Smooth muscle cell (in vitro differentiated cells): ENCODE data around the gene SP6. TPM values are rescaled to one million over a fixed set of nuclear protein-coding genes. Genes with fewer than 3 reads are reported as not detected.
A peak's percentile ranks its signal among the peaks of the same experiment; 100 is the strongest.

ENCODE experiments used
- DNase-seq: peaks from one replicate; lab custom pipeline; 2025; ENCODE audit not compliant: unreplicated experiment; lab: John Stamatoyannopoulos, UW
- H2AFZ ChIP-seq: fragments of 200-600 bp; sonication (generic); 2 replicates; pipeline ENCODE4 v1.6.0; 2016; ENCODE audit warnings: antibody characterized with exemption, low read depth, mild to moderate bottlenecking
- H3F3A ChIP-seq: fragments of 200-600 bp; sonication (generic); 2 replicates; pipeline ENCODE4 v1.6.0; 2017; ENCODE audit warnings: antibody characterized with exemption, low read depth
- H3K27ac ChIP-seq: fragments of 200-600 bp; sonication (generic); 2 replicates; pipeline ENCODE4 v1.5.1; 2016; ENCODE audit warnings: low read depth, mild to moderate bottlenecking
- H3K27me3 ChIP-seq: fragments of 200-600 bp; sonication (generic); 2 replicates; pipeline ENCODE4 v1.6.1; 2016; ENCODE audit warnings: low read depth, mild to moderate bottlenecking
- H3K36me3 ChIP-seq: fragments of 200-600 bp; sonication (generic); 2 replicates; pipeline ENCODE4 v1.5.1; 2016; ENCODE audit warnings: low read depth
- H3K4me1 ChIP-seq: fragments of 200-600 bp; sonication (generic); 2 replicates; pipeline ENCODE4 v1.5.1; 2016; ENCODE audit warnings: low read depth
- H3K4me2 ChIP-seq: fragments of 200-600 bp; sonication (generic); 2 replicates; pipeline ENCODE4 v1.6.0; 2016; ENCODE audit warnings: mild to moderate bottlenecking
- H3K4me3 ChIP-seq: fragments of 200-600 bp; sonication (generic); 2 replicates; pipeline ENCODE4 v1.5.1; 2016; ENCODE audit warnings: mild to moderate bottlenecking
- H3K79me2 ChIP-seq: fragments of 200-600 bp; sonication (generic); 2 replicates; pipeline ENCODE4 v1.6.0; 2016; ENCODE audit warnings: low read depth, mild to moderate bottlenecking
- H3K9ac ChIP-seq: fragments of 200-600 bp; sonication (generic); 2 replicates; pipeline ENCODE4 v1.6.0; 2016; ENCODE audit warnings: low read depth
- H3K9me3 ChIP-seq: fragments of 200-600 bp; sonication (generic); replicated peaks from 2 replicates; pipeline ENCODE4 v1.5.1; 2016; ENCODE audit warnings: low read depth
- H4K20me1 ChIP-seq: fragments of 200-600 bp; sonication (generic); 2 replicates; pipeline ENCODE4 v1.6.0; 2016; ENCODE audit warnings: low read depth
- CTCF ChIP-seq: fragments of 200-600 bp; sonication (generic); IDR thresholded peaks from 2 replicates; pipeline ENCODE4 v1.5.1; 2017; ENCODE audit warnings: borderline replicate concordance, mild to moderate bottlenecking, antibody characterized with exemption; ENCODE audit not compliant: insufficient read depth, poor library complexity, severe bottlenecking
- WGBS: methylation state at CpG from one replicate; pipeline ENCODE4 v1.1.7; 2016; ENCODE audit warnings: low lambda C conversion rate; 5-methylcytosine and 5-hydroxymethylcytosine counted together
- polyA plus RNA-seq: library from polyadenylated mRNA; unstranded; fragments of >200 nt; fragmentation: Nextera tagmentation; extraction: Ambion mirVana; gene quantifications from 2 replicates; pipeline ENCODE4 v1.2.1, GENCODE V29; 2016
- total RNA-seq: library from RNA; depleted of rRNA; stranded (reverse); fragments of >200 nt; gene quantifications from 2 replicates; pipeline ENCODE4 v1.2.3, GENCODE V29; 2014

Gene SP6
- total and polyA plus RNA-seq, 2 experiments from 2014 or later, result 9.3 to 10.7 TPM

DNA sequence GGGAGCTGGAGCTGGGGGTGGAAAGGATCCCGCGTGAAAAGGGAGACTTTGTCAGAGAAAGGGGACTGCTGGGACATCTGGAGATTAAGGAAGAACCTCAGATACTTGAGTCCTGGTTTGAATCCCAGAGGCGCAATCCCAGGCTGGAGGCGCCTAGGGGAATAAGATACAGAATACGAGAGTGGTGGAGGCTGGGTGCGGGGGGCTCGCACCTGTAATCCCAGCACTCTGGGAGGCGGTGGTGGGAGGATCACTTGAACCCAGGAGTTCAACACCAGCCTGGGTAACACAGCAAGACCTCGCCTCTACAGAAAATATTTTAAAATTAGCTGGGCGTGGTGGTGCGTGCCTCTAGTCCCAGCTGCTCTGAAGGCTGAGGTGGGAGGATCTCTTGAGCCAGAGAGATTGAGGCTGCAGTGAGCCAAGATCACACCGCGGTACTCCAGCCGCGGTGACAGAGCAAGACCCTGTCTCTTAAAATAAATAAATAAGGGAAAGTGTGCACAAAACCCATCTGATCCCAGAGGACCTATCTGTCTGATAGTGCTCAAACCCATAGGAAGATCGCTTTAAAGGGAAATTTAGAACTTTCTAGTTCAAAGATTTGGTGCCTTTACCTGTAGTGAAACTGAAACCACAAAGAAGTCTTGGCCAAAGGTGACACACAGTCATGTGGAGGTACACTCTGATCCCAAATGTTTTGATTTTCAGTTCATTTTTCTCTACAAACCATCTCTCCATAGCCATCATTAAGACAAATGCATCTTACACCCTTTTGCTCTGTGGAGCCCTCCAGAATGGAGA, 9.3 kb downstream of the SP6 start:
- peaks cover 17% of the 10 kb centered on the region for H3K4me1 ChIP-seq
- no peak for TF ChIP-seq CTCF

DNA sequence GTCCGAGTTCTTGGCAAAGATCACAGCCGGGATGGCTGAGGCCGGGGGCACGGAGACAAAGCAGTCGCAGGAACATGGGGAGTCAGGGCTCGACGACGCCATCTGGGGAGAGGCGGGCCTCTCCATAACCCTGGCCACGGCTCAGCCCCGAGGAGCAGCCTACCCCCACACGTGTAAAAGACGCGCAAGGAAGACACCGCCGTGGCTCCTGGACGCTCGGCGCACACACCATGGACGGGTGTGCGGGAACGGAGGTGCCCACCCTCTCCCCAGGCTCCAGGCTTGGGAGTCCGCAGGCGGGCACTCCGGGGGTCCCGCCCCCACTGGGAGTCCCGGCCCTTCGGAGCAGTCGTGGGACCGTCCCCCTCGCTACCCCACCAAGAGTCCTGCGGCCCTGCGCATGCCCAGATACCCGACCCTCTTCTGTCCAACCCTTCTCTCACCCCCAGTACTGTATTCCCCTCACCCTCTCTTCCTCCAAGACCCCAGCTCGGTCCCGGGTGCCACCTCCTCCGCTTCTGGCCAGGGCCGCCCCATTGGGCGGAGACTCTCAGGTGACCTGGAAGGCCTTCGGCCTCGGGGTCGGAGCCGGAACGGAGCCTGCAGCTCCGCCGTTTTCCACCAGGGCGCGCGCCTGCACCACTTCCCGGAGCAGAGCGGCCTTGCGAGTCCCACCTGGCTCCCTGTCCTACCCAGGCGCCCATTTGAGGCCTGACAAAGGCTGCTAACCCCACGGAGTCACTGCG, 10.0 kb downstream of the SP6 start, which contains the start of gene SCRN2:
SCRN2 (minus strand) TSS at position 532 of the 746 bp plus-strand sequence; CDS start at position 102, 430 bp downstream.
- H3F3A ChIP-seq, result peaks cover 7% of the 10 kb centered on the region
- H3K4me2 ChIP-seq, result peak within 1 kb of the TSS; percentile 84
- peak within 1 kb of the TSS; percentile 72 for H3K4me3 ChIP-seq
- peaks cover 10% of the 10 kb centered on the region for H3K4me1 ChIP-seq
- H3K9ac ChIP-seq, result peak within 1 kb of the TSS; percentile 55
- TF ChIP-seq CTCF, result peak; percentile 95
- no peaks in the 10 kb centered on the region for H3K9me3 ChIP-seq
- H3K79me2 ChIP-seq, result peaks cover 10% of the 10 kb centered on the region
- H2AFZ ChIP-seq, result peak within 1 kb of the TSS; percentile 68
- no peak within 1 kb of the TSS for H3K27ac ChIP-seq
- no peaks in the 10 kb centered on the region for H3K27me3 ChIP-seq
- 2% methylated on average over 48 of the region's 55 CpGs for WGBS
- no peaks in the 10 kb centered on the region for H3K36me3 ChIP-seq
- peaks cover 2% of the 10 kb centered on the region for H4K20me1 ChIP-seq
- DNase-seq, result peak; percentile 80

More for the DNA sequence above, 9.3 kb downstream of the SP6 start:
- Histone ChIP-seq H3K27ac (no peak overlapping the region), H3K36me3 (no peaks in the 10 kb centered on the region), H3K9me3 (no peaks in the 10 kb centered on the region), H3K27me3 (no peaks in the 10 kb centered on the region), H3F3A (peaks cover 7% of the 10 kb centered on the region), H3K4me3 (peak overlapping the region; percentile 72), H2AFZ (peak overlapping the region; percentile 68), H3K4me2 (peak overlapping the region; percentile 84), H4K20me1 (peaks cover 8% of the 10 kb centered on the region), H3K9ac (no peak overlapping the region), H3K79me2 (peaks cover 17% of the 10 kb centered on the region)
- no peak for DNase-seq
- 70% methylated on average over 16 of the region's 16 CpGs for WGBS

DNA sequence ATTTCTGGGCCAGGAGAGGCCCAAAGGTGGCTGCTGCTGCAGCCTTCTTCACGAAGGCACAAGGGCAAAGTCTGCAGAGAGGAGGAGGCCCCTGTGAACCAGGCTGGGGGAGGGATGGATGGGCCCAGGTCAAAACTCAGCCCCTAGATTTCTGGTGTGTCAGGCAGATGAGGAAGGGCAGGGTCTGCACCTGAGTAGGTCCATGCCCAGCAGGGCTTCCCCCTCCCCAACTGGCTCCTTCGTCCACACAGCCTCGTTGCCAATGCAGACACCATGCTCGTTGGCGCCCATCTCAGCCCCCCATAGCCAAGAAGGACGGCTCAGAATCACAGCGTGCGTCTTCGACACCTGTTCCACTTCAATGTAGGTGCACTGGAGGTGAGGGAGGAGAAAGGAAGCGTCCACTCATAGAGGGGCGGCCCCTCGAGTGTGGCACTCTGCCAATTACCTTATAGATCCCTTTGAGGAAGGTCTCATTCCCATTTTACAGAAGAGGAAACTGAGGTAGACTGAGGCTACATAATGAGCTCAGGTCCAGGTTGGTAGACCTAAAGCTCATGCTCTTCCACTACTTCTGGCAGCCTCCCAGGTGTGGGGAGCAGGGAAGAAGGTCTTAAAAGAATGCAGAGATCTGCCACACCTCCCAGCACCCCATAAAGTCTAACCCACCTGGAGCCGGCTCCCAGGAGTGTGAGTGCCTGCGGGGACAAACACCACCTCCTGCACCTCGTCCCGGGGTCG, 10.8 kb downstream of the SP6 start:
- H3K27me3 ChIP-seq, result no peaks in the 10 kb centered on the region
- H3K4me1 ChIP-seq, result peaks cover 7% of the 10 kb centered on the region
- TF ChIP-seq CTCF, result no peak
- no peaks in the 10 kb centered on the region for H3K36me3 ChIP-seq
- peak overlapping the region; percentile 72 for H3K4me3 ChIP-seq
- 66% methylated on average over 17 of the region's 17 CpGs for WGBS
- peaks cover 7% of the 10 kb centered on the region for H3F3A ChIP-seq
- H3K9me3 ChIP-seq, result no peaks in the 10 kb centered on the region
- no peak for DNase-seq
- H4K20me1 ChIP-seq, result no peaks in the 10 kb centered on the region
- peak overlapping the region; percentile 84 for H3K4me2 ChIP-seq
- peaks cover 9% of the 10 kb centered on the region for H3K79me2 ChIP-seq
- H3K27ac ChIP-seq, result no peak overlapping the region
- peak overlapping the region; percentile 68 for H2AFZ ChIP-seq
- H3K9ac ChIP-seq, result peak overlapping the region; percentile 55
